Activated B cell treated with CpG ODN at 0.5 μM for 24 hours (primary cell): ENCODE data around the gene NDC1. TPM values are rescaled to one million over a fixed set of nuclear protein-coding genes. Genes with fewer than 3 reads are reported as not detected.

Experiments used
- ATAC-seq: fragments of 200-7000 bp; cut with Tn5 transposase; one replicate; pipeline ENCODE4 v1.10.0; 2021; ENCODE audit warnings: low read depth, mild to moderate bottlenecking, moderate library complexity
- CTCF ChIA-PET: fragments of 350-600 bp; sonication (Branson Sonifier 250); formaldehyde crosslinking; loops from one replicate; lab custom pipeline; 2021; ENCODE audit warnings: antibody characterized with exemption; lab: Charles Lee
- POLR2A ChIA-PET: fragments of 350-600 bp; sonication (Branson Sonifier 250); formaldehyde crosslinking; loops from one replicate; lab custom pipeline; 2021; ENCODE audit warnings: antibody characterized with exemption; lab: Charles Lee
- DNase-seq: peaks from one replicate; pipeline ENCODE4 v3.0.0; 2022
- H3K27ac Mint-ChIP-seq: one replicate; pipeline ENCODE4 v1.8.0; 2020; ENCODE audit warnings: mixed read lengths
- H3K27me3 Mint-ChIP-seq: one replicate; pipeline ENCODE4 v1.8.0; 2021; ENCODE audit warnings: mixed read lengths
- H3K36me3 Mint-ChIP-seq: one replicate; pipeline ENCODE4 v1.8.0; 2021; ENCODE audit warnings: low read depth, mixed read lengths
- H3K4me1 Mint-ChIP-seq: one replicate; pipeline ENCODE4 v1.8.0; 2021; ENCODE audit warnings: mixed read lengths
- H3K4me3 Mint-ChIP-seq: one replicate; pipeline ENCODE4 v1.8.0; 2020; ENCODE audit warnings: mild to moderate bottlenecking, mixed read lengths
- H3K9me3 Mint-ChIP-seq: one replicate; pipeline ENCODE4 v1.8.0; 2020; ENCODE audit warnings: mixed read lengths
- CTCF ChIP-seq: fragments of 200-600 bp; IDR thresholded peaks from one replicate; pipeline ENCODE4 v1.8.0; 2022; ENCODE audit warnings: antibody characterized with exemption, mild to moderate bottlenecking
- intact Hi-C: fragments of 100-400 bp; cut with micrococcal nuclease; formaldehyde crosslinking; loops from one replicate; pipeline ENCODE4 v1.15.1; 2024
- total RNA-seq: library from RNA; stranded (reverse); gene quantifications from 2 replicates; pipeline ENCODE4 v1.2.3, GENCODE V29; 2022

The NDC1 gene
- total RNA-seq, 1 donor from 2014 or later = 10.6 TPM

- intact Hi-C loops = no loop called here
- no peak overlapping the region for H3K27ac Mint-ChIP-seq
- no peak for TF ChIP-seq CTCF
- CTCF ChIA-PET = no interaction called here
- ATAC-seq (no peak), DNase-seq (no peak)
- peaks cover 65% of the 10 kb centered on the region for H3K36me3 Mint-ChIP-seq
- no peaks in the 10 kb centered on the region for H3K9me3 Mint-ChIP-seq
- POLR2A ChIA-PET = no interaction called here
- peaks cover 4% of the 10 kb centered on the region for H3K4me1 Mint-ChIP-seq
- H3K27me3 Mint-ChIP-seq = no peaks in the 10 kb centered on the region
- no peak overlapping the region for H3K4me3 Mint-ChIP-seq
Measured at GRCh38 chr1:53769184-53769583, 68.9 kb downstream of the NDC1 start.

GRCh38 chr1:53766831-53767405 lies 71.2 kb downstream of the NDC1 start:
- Mint-ChIP-seq H3K27me3 (no peaks in the 10 kb centered on the region), H3K36me3 (peaks cover 56% of the 10 kb centered on the region), H3K4me3 (no peak overlapping the region), H3K9me3 (peaks cover 3% of the 10 kb centered on the region), H3K4me1 (peaks cover 4% of the 10 kb centered on the region), H3K27ac (no peak overlapping the region)
- TF ChIP-seq CTCF = no peak
- intact Hi-C loops = no loop called here
- ChIA-PET POLR2A (no interaction called here), CTCF (interaction anchor here (0.8 kb wide), 1 partner anchor 14 kb away, joined by 3 read pairs; no protein-coding TSS in a partner anchor)
- ATAC-seq = no peak
- DNase-seq = no peak

- peaks cover 4% of the 10 kb centered on the region for H3K4me1 Mint-ChIP-seq
- H3K9me3 Mint-ChIP-seq = peaks cover 4% of the 10 kb centered on the region
- DNase-seq (no peak), ATAC-seq (no peak)
- no peak overlapping the region for H3K4me3 Mint-ChIP-seq
- ChIA-PET CTCF (no interaction called here), POLR2A (no interaction called here)
- no peaks in the 10 kb centered on the region for H3K27me3 Mint-ChIP-seq
- peaks cover 56% of the 10 kb centered on the region for H3K36me3 Mint-ChIP-seq
- intact Hi-C loops = no loop called here
- H3K27ac Mint-ChIP-seq = no peak overlapping the region
- TF ChIP-seq CTCF = no peak
Measured at GRCh38 chr1:53766194-53766742, 71.8 kb downstream of the NDC1 start.

- no peak for TF ChIP-seq CTCF
- ATAC-seq = no peak
- Mint-ChIP-seq H3K9me3 (peaks cover 4% of the 10 kb centered on the region), H3K27me3 (no peaks in the 10 kb centered on the region), H3K36me3 (peaks cover 50% of the 10 kb centered on the region), H3K4me3 (no peak overlapping the region), H3K4me1 (peaks cover 4% of the 10 kb centered on the region), H3K27ac (no peak overlapping the region)
- no peak for DNase-seq
- ChIA-PET CTCF (no interaction called here), POLR2A (no interaction called here)
- intact Hi-C loops = no loop called here
Measured at GRCh38 chr1:53765657-53766056, 72.4 kb downstream of the NDC1 start.

GRCh38 chr1:53763911-53764310 lies 74.2 kb downstream of the NDC1 start:
- no peaks in the 10 kb centered on the region for H3K27me3 Mint-ChIP-seq
- H3K36me3 Mint-ChIP-seq = peaks cover 38% of the 10 kb centered on the region
- H3K4me3 Mint-ChIP-seq = no peak overlapping the region
- intact Hi-C loops = no loop called here
- peaks cover 4% of the 10 kb centered on the region for H3K9me3 Mint-ChIP-seq
- ATAC-seq (no peak), DNase-seq (no peak)
- H3K4me1 Mint-ChIP-seq = peaks cover 4% of the 10 kb centered on the region
- ChIA-PET POLR2A (no interaction called here), CTCF (no interaction called here)
- H3K27ac Mint-ChIP-seq = no peak overlapping the region
- no peak for TF ChIP-seq CTCF
